Measurements from ENCODE around the gene ACER3. TPM values are rescaled to one million over a fixed set of nuclear protein-coding genes. Genes with fewer than 3 reads are reported as not detected.

Gene ACER3
- total and polyA plus RNA-seq, 11 donors: 3.2 to 17.0 (median 9.8) TPM

GRCh38 chr11:76856106-76856505 is 4.6 kb upstream of the ACER3 start:
- no peak for ATAC-seq
- TF ChIP-seq CTCF (IDR thresholded peaks at IDR 0.05) (no peak), POLR2A (IDR thresholded peaks at IDR 0.05) (no peak)

DNA sequence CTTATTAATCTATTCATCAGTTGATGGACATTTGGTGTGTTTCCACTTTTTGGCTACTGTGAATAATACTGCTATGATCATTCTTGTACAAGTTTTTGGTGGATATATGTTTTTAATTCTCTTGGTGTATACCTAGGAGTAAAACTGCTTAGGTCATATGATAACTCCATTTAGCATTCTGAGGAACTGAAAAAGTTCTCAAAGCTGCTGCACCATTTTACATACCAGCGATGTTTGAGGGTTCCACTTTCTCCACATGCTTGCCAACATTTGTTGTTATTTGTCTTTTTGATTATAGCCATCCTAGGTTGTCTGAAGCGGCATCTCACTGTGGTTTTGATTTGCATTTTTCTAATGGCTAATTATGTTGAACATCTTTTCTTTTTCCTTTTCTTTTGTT is 4.1 kb upstream of the ACER3 start:
- TF ChIP-seq POLR2A (IDR thresholded peaks at IDR 0.05) (no peak), CTCF (IDR thresholded peaks at IDR 0.05) (no peak)
- WGBS, 4 donors: 91 to 98% (median 93%) methylated on average over 2 of the region's 2 CpGs
- ATAC-seq (no peak), DNase-seq (no peak)
- no peak overlapping the region for H3K4me3 ChIP-seq
- H3K9me3 ChIP-seq: no peaks in the 10 kb centered on the region
- no peaks in the 10 kb centered on the region for H3K36me3 ChIP-seq
- H3K4me1 ChIP-seq: peaks cover 0 to 41% (median 4%) of the 10 kb centered on the region in 12 donors
- intact Hi-C loops (cut with DNase I): loop anchor here in 1 of 10 donors (10.0 kb wide), 1 partner anchor 52 kb away; no protein-coding TSS in a partner anchor
- no peaks in the 10 kb centered on the region for H3K27me3 ChIP-seq
- peak overlapping the region in 2 of 12 donors; percentile 6 to 29 for H3K27ac ChIP-seq

More at GRCh38 chr11:76856106-76856505, 4.6 kb upstream of the ACER3 start:
- peaks cover 0 to 37% (median 2%) of the 10 kb centered on the region in 12 donors for H3K4me1 ChIP-seq
- DNase-seq: no peak
- H3K4me3 ChIP-seq: no peak overlapping the region
- H3K36me3 ChIP-seq: no peaks in the 10 kb centered on the region
- no peaks in the 10 kb centered on the region for H3K27me3 ChIP-seq
- H3K9me3 ChIP-seq: no peaks in the 10 kb centered on the region
- H3K27ac ChIP-seq: peak overlapping the region in 2 of 12 donors; percentile 6 to 29
- intact Hi-C loops (cut with DNase I): loop anchor here in 1 of 10 donors (10.0 kb wide), 1 partner anchor 51 kb away; no protein-coding TSS in a partner anchor

GRCh38 chr11:76857781-76858410 is 2.8 kb upstream of the ACER3 start:
- intact Hi-C loops (cut with DNase I): loop anchor here in 1 of 10 donors (10.0 kb wide), 1 partner anchor 53 kb away; no protein-coding TSS in a partner anchor
- no peak overlapping the region for H3K4me3 ChIP-seq
- peak overlapping the region in 1 of 12 donors; percentile 76 for H3K27ac ChIP-seq
- DNase-seq (no peak), ATAC-seq (no peak)
- no peak for TF ChIP-seq POLR2A (IDR thresholded peaks at IDR 0.05)
- no peak for TF ChIP-seq CTCF (IDR thresholded peaks at IDR 0.05)
- no peaks in the 10 kb centered on the region for H3K27me3 ChIP-seq
- H3K4me1 ChIP-seq: peaks cover 0 to 54% (median 13%) of the 10 kb centered on the region in 12 donors
- H3K36me3 ChIP-seq: no peaks in the 10 kb centered on the region
- no peaks in the 10 kb centered on the region for H3K9me3 ChIP-seq
- WGBS, 4 donors: 52 to 76% (median 59%) methylated on average over 6 of the region's 6 CpGs

DNA sequence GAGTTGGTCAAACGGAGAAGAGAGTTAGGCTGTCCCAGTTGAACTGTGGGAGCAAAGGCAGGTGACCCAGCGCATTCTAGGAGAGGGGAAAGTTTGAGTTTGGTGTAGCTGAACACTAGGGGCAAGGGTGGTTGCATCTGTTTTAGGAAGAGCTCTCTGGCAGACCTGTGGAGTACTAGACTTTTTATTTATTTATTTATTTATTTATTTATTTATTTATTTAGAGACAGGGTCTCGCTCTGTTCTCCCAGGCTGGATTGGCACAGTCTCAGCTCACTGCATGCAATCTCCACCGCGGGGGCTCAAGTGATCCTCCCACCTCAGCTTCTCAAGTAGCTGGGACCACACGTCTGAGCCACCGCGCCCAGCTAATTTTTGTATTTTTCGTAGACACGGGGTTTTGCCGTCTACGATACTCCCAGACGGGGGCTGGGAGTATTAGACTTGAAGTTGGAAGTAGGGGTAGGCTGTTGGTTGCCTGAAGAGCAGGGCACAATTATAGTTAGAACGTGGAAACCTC is 950 bp upstream of the ACER3 start:
- 89 to 93% (median 93%) methylated on average over 14 of the region's 14 CpGs for WGBS, 4 donors
- no peak for TF ChIP-seq CTCF (IDR thresholded peaks at IDR 0.05)
- no peak for TF ChIP-seq POLR2A (IDR thresholded peaks at IDR 0.05)

More for the DNA sequence above, 950 bp upstream of the ACER3 start:
- intact Hi-C loops (cut with DNase I): loop anchor here in 5 of 10 donors (5.0 to 10.0 kb wide), 5 partner anchors 45 to 58 kb away; no protein-coding TSS in a partner anchor
- DNase-seq (peak in 1 of 5 donors; percentile 39), ATAC-seq (no peak)
- Histone ChIP-seq H3K27me3 (no peaks in the 10 kb centered on the region), H3K9me3 (no peaks in the 10 kb centered on the region), H3K36me3 (no peaks in the 10 kb centered on the region), H3K4me1 (peaks cover 0 to 70% (median 16%) of the 10 kb centered on the region in 12 donors), H3K27ac (peak overlapping the region; percentile 52 to 93 (median 88)), H3K4me3 (no peak overlapping the region)

All from heart left ventricle (tissue), 16 donors.